Subcutaneous abdominal adipose tissue (tissue), 5 donors: ENCODE data around the gene ST8SIA1.
"Not testable (repeated sequence)": the region's sequence is repeated elsewhere in the genome, so short reads cannot be mapped to it uniquely, and the experiment has no call there.

Experiments
- H3K27ac ChIP-seq: one replicate; pipeline ENCODE4 v1.7.0; 2013; ENCODE audit warnings: low read depth, mild to moderate bottlenecking, inconsistent platforms, low read length, moderate library complexity
- H3K27me3 ChIP-seq, 5 donors: one replicate each; pipeline ENCODE4 v1.7.0; 2013; ENCODE audit warnings: low read length in 5 of 5, inconsistent platforms in 1 of 5; ENCODE audit not compliant: control insufficient read depth in 5 of 5, insufficient read depth in 4 of 5
- H3K36me3 ChIP-seq, 5 donors: one replicate each; pipeline ENCODE4 v1.7.0; 2013; ENCODE audit warnings: low read length in 5 of 5; ENCODE audit not compliant: control insufficient read depth in 5 of 5, insufficient read depth in 5 of 5
- H3K4me1 ChIP-seq, 5 donors: one replicate each; pipeline ENCODE4 v1.7.0; 2013; ENCODE audit warnings: low read length in 5 of 5, mild to moderate bottlenecking in 3 of 5, moderate library complexity in 1 of 5; ENCODE audit not compliant: control insufficient read depth in 5 of 5, insufficient read depth in 5 of 5
- H3K4me3 ChIP-seq, 5 donors: one replicate each; pipeline ENCODE4 v1.7.0; 2013; ENCODE audit warnings: low read length in 5 of 5, low read depth in 1 of 5
- H3K9ac ChIP-seq, 5 donors: one replicate each; pipeline ENCODE4 v1.7.0; 2013; ENCODE audit warnings: low read length in 5 of 5, mild to moderate bottlenecking in 4 of 5, moderate library complexity in 3 of 5
- H3K9me3 ChIP-seq, 5 donors: one replicate each; pipeline ENCODE4 v1.7.0; 2013; ENCODE audit warnings: low read length in 5 of 5; ENCODE audit not compliant: control insufficient read depth in 5 of 5
- donor health status: healthy.
- donor health status: healthy.
- donor health status: healthy.
- donor health status: healthy.
- donor health status: healthy.

The ST8SIA1 gene

GRCh38 chr12:22163594-22163993 lies 170.9 kb downstream of the ST8SIA1 start:
- Histone ChIP-seq H3K9ac (no peak overlapping the region), H3K36me3 (no peaks in the 10 kb centered on the region), H3K4me3 (no peak overlapping the region), H3K27ac (no peak overlapping the region), H3K27me3 (no peaks in the 10 kb centered on the region), H3K9me3 (peaks cover 0 to 5% (median 0%) of the 10 kb centered on the region in 5 donors), H3K4me1 (peaks cover 0 to 7% (median 0%) of the 10 kb centered on the region in 5 donors)

GRCh38 chr12:22160396-22161003 lies 174.0 kb downstream of the ST8SIA1 start:
- H3K4me3 ChIP-seq: no peak overlapping the region
- no peaks in the 10 kb centered on the region for H3K27me3 ChIP-seq
- peaks cover 0 to 5% (median 0%) of the 10 kb centered on the region in 5 donors for H3K9me3 ChIP-seq
- H3K9ac ChIP-seq: no peak overlapping the region
- H3K36me3 ChIP-seq: no peaks in the 10 kb centered on the region
- H3K27ac ChIP-seq: no peak overlapping the region
- H3K4me1 ChIP-seq: peaks cover 0 to 9% (median 7%) of the 10 kb centered on the region in 5 donors

GRCh38 chr12:22149286-22149685 lies 185.2 kb downstream of the ST8SIA1 start:
- not testable (repeated sequence) for H3K9me3 ChIP-seq, H3K4me3 ChIP-seq, H3K9ac ChIP-seq, H3K27ac ChIP-seq, H3K36me3 ChIP-seq, H3K4me1 ChIP-seq, H3K27me3 ChIP-seq

- not testable (repeated sequence) for H3K9ac ChIP-seq, H3K4me1 ChIP-seq, H3K27ac ChIP-seq, H3K36me3 ChIP-seq, H3K4me3 ChIP-seq, H3K27me3 ChIP-seq, H3K9me3 ChIP-seq
Observed at GRCh38 chr12:22146686-22147085, 187.8 kb downstream of the ST8SIA1 start.
